Gastrocnemius medialis (tissue), 4 donors: ENCODE results near the gene HECTD4.

Experiments used
- CTCF ChIP-seq, 5 experiments: fragments of 450-650 bp in 3 of 5; fragments of 200-600 bp in 2 of 5; sonication (generic) in 2 of 5; IDR thresholded peaks in 4 of 5; conservative IDR thresholded peaks in 1 of 5; 1 replicate in 4 of 5; 2 replicates in 1 of 5; pipeline ENCODE4 v1.5.1; 2016 to 2019; ENCODE audit warnings: antibody characterized with exemption in 5 of 5, mild to moderate bottlenecking in 3 of 5, moderate library complexity in 3 of 5
- POLR2A ChIP-seq, 2 donors: fragments of 450-650 bp; IDR thresholded peaks; one replicate each; pipeline ENCODE4 v1.6.1; 2017; ENCODE audit warnings: antibody characterized with exemption in 2 of 2, mild to moderate bottlenecking in 2 of 2, moderate library complexity in 2 of 2

GRCh38 chr12:112321245-112321644 is 61.0 kb downstream of the HECTD4 start:
- no peak for TF ChIP-seq CTCF (IDR thresholded peaks at IDR 0.05 in 4 of 5, conservative IDR thresholded peaks at IDR 0.05 in 1 of 5)
- TF ChIP-seq POLR2A (IDR thresholded peaks at IDR 0.05), result no peak
